GM19324 (cell line): Measurements from ENCODE around the gene PPL.
"Not testable (repeated sequence)": the region's sequence is repeated elsewhere in the genome, so short reads cannot be mapped to it uniquely, and the experiment has no call there.

Experiments
- ATAC-seq: cut with Tn5 transposase; IDR thresholded peaks from one replicate; pipeline ENCODE4 v1.9.1; 2021; ENCODE audit warnings: mild to moderate bottlenecking, moderate library complexity; ENCODE audit not compliant: unreplicated experiment, low FRiP score

Gene PPL

GRCh38 chr16:4913774-4914525 lies 23.0 kb downstream of the PPL start:
- ATAC-seq: no peak

GRCh38 chr16:4913130-4913773 lies 23.7 kb downstream of the PPL start:
- ATAC-seq: no peak

GRCh38 chr16:4911970-4912386 lies 25.0 kb downstream of the PPL start:
- no peak for ATAC-seq

- ATAC-seq: no peak
Measured at GRCh38 chr16:4910828-4911227, 26.1 kb downstream of the PPL start.

- no peak for ATAC-seq
Measured at GRCh38 chr16:4909825-4910224, 27.1 kb downstream of the PPL start.

- ATAC-seq: no peak
Measured at GRCh38 chr16:4908854-4909401, 28.0 kb downstream of the PPL start.

GRCh38 chr16:4904942-4905615 lies 31.9 kb downstream of the PPL start:
- ATAC-seq: no peak

- no peak for ATAC-seq
Measured at GRCh38 chr16:4904108-4904941, 32.6 kb downstream of the PPL start.

GRCh38 chr16:4902038-4902437 lies 34.9 kb downstream of the PPL start:
- ATAC-seq: no peak

- no peak for ATAC-seq
Measured at GRCh38 chr16:4900750-4901149, 36.2 kb downstream of the PPL start.

GRCh38 chr16:4900036-4900435 lies 36.9 kb downstream of the PPL start:
- no peak for ATAC-seq

- ATAC-seq: no peak
Measured at GRCh38 chr16:4899474-4899846, 37.5 kb downstream of the PPL start.

GRCh38 chr16:4898811-4899473 lies 38.0 kb downstream of the PPL start:
- no peak for ATAC-seq

- ATAC-seq: no peak
Measured at GRCh38 chr16:4897328-4897727, 39.6 kb downstream of the PPL start.

- not testable (repeated sequence) for ATAC-seq
Measured at GRCh38 chr16:4896761-4897160, 40.2 kb downstream of the PPL start.

- ATAC-seq: no peak
Measured at GRCh38 chr16:4895366-4895765, 41.6 kb downstream of the PPL start.

GRCh38 chr16:4894276-4895150 lies 42.4 kb downstream of the PPL start:
- no peak for ATAC-seq

- ATAC-seq: no peak
Measured at GRCh38 chr16:4893103-4893862, 43.7 kb downstream of the PPL start.
